Aorta (tissue), 5 donors: ENCODE data around the gene BCL2L12. TPM values are rescaled to one million over a fixed set of nuclear protein-coding genes. Genes with fewer than 3 reads are reported as not detected.
"Not testable (repeated sequence)": the region's sequence is repeated elsewhere in the genome, so short reads cannot be mapped to it uniquely, and the experiment has no call there.

ENCODE experiments used
- ATAC-seq: fragments of 200-7000 bp; cut with Tn5 transposase; one replicate; pipeline ENCODE4 v1.9.1; 2022; ENCODE audit warnings: moderate library complexity; ENCODE audit not compliant: low FRiP score
- DNase-seq, 2 donors: peaks; one replicate each; pipeline ENCODE4 v3.0.0-alpha.2; 2020
- H3K27ac ChIP-seq, 2 donors: one replicate each; pipeline ENCODE4 v1.5.1; 2013; ENCODE audit warnings: low read length in 2 of 2, mild to moderate bottlenecking in 2 of 2, moderate library complexity in 2 of 2, control low read depth in 1 of 2, inconsistent platforms in 1 of 2, low read depth in 1 of 2
- H3K27me3 ChIP-seq, 2 donors: one replicate each; pipeline ENCODE4 v1.6.1; 2013; ENCODE audit warnings: control low read depth in 1 of 2, low read length in 1 of 2, mild to moderate bottlenecking in 1 of 2, moderate library complexity in 1 of 2; ENCODE audit not compliant: insufficient read depth in 2 of 2, control insufficient read depth in 1 of 2
- H3K36me3 ChIP-seq, 2 donors: one replicate each; pipeline ENCODE4 v1.6.1; 2013; ENCODE audit warnings: control low read depth in 1 of 2, low read length in 1 of 2, mild to moderate bottlenecking in 1 of 2; ENCODE audit not compliant: insufficient read depth in 2 of 2, control insufficient read depth in 1 of 2
- H3K4me1 ChIP-seq, 2 donors: one replicate each; pipeline ENCODE4 v1.6.1; 2013; ENCODE audit warnings: low read length in 2 of 2, control low read depth in 1 of 2, mild to moderate bottlenecking in 1 of 2, moderate library complexity in 1 of 2; ENCODE audit not compliant: insufficient read depth in 2 of 2, control insufficient read depth in 1 of 2
- H3K4me3 ChIP-seq, 2 donors: one replicate each; pipeline ENCODE4 v1.5.1; 2013; ENCODE audit warnings: low read length in 2 of 2, control low read depth in 1 of 2, mild to moderate bottlenecking in 1 of 2
- H3K9me3 ChIP-seq: one replicate; pipeline ENCODE4 v1.6.1; 2013; ENCODE audit warnings: mild to moderate bottlenecking, low read length; ENCODE audit not compliant: control insufficient read depth
- WGBS, 2 donors: extraction: QIAGEN DNeasy Blood & Tissue Kit; methylation state at CpG; one replicate each; pipeline ENCODE4 v1.1.7; 2013; 5-methylcytosine and 5-hydroxymethylcytosine counted together
- intact Hi-C, 2 donors: fragments of 100-400 bp; cut with DNase I; formaldehyde crosslinking; loops; one replicate each; pipeline versions ENCODE4 v1.14.2 to v1.15.0; 2022
- polyA plus RNA-seq, 2 donors: library from polyadenylated mRNA; stranded (reverse); fragments of 200-250 nt; gene quantifications; one replicate each; pipeline ENCODE4 v1.2.3, GENCODE V29; 2013
- total RNA-seq, 2 donors: library from RNA; stranded (reverse); fragmentation: NEBNext Ultra II Directional; extraction: Animal tissue kit (Norgen Biotek cat#: 25700); gene quantifications; one replicate each; pipeline ENCODE4 v1.2.1, GENCODE V29; 2021
- donor health status: healthy with polysubstance abuse.
- donor health status: Bipolar disorder and iron deficiency.
- donor health status: DM: no; HTN: no; CAD: no.
- donor health status: DM: no; HTN: no; CAD: no.
- donor health status: DM: yes; HTN: yes; CAD: no.

The BCL2L12 gene
- total and polyA plus RNA-seq, 4 donors: 5.8 to 16.4 (median 12.0) TPM

- WGBS, 2 donors: 80 to 83% methylated on average over 22 of the region's 22 CpGs
- Histone ChIP-seq H3K27me3 (no peaks in the 10 kb centered on the region), H3K27ac (no peak overlapping the region), H3K9me3 (no peaks in the 10 kb centered on the region), H3K36me3 (no peaks in the 10 kb centered on the region), H3K4me1 (no peaks in the 10 kb centered on the region), H3K4me3 (no peak overlapping the region)
- DNase-seq (no peak), ATAC-seq (no peak)
- intact Hi-C loops: no loop called here
These were observed 39.3 kb downstream of the BCL2L12 start for GRCh38 chr19:49704888-49705642.

GRCh38 chr19:49705919-49706318 lies 40.2 kb downstream of the BCL2L12 start:
- Histone ChIP-seq H3K4me3 (no peak overlapping the region), H3K27me3 (no peaks in the 10 kb centered on the region), H3K36me3 (no peaks in the 10 kb centered on the region), H3K9me3 (no peaks in the 10 kb centered on the region), H3K27ac (no peak overlapping the region), H3K4me1 (no peaks in the 10 kb centered on the region)
- peak; percentile 40 for ATAC-seq
- intact Hi-C loops: no loop called here
- WGBS, 2 donors: 91 to 93% methylated on average over 16 of the region's 16 CpGs
- no peak for DNase-seq

- Histone ChIP-seq H3K27me3 (no peaks in the 10 kb centered on the region), H3K36me3 (no peaks in the 10 kb centered on the region), H3K4me1 (no peaks in the 10 kb centered on the region), H3K27ac (no peak overlapping the region), H3K9me3 (no peaks in the 10 kb centered on the region), H3K4me3 (no peak overlapping the region)
- DNase-seq (no peak), ATAC-seq (no peak)
- intact Hi-C loops: no loop called here
- WGBS, 2 donors: 92 to 93% methylated on average over 20 of the region's 20 CpGs
These were observed 44.7 kb downstream of the BCL2L12 start for GRCh38 chr19:49710372-49710951.

- no peaks in the 10 kb centered on the region for H3K9me3 ChIP-seq
- DNase-seq: no peak
- no peak for ATAC-seq
- intact Hi-C loops: no loop called here
- no peak overlapping the region for H3K27ac ChIP-seq
- no peaks in the 10 kb centered on the region for H3K4me1 ChIP-seq
- WGBS, 2 donors: 70 to 72% methylated on average over 20 of the region's 20 CpGs
- H3K4me3 ChIP-seq: no peak overlapping the region
- H3K36me3 ChIP-seq: no peaks in the 10 kb centered on the region
- no peaks in the 10 kb centered on the region for H3K27me3 ChIP-seq
These were observed 46.7 kb downstream of the BCL2L12 start for GRCh38 chr19:49712397-49712859.

GRCh38 chr19:49713236-49713845 lies 47.6 kb downstream of the BCL2L12 start:
- Histone ChIP-seq H3K9me3 (no peaks in the 10 kb centered on the region), H3K4me1 (no peaks in the 10 kb centered on the region), H3K4me3 (no peak overlapping the region), H3K36me3 (no peaks in the 10 kb centered on the region), H3K27me3 (no peaks in the 10 kb centered on the region), H3K27ac (no peak overlapping the region)
- 79 to 85% methylated on average over 7 to 8 of the region's 8 CpGs for WGBS, 2 donors
- DNase-seq: no peak
- no peak for ATAC-seq
- intact Hi-C loops: no loop called here

- ATAC-seq: no peak
- intact Hi-C loops: no loop called here
These were observed 50.4 kb downstream of the BCL2L12 start for GRCh38 chr19:49716154-49716553.

GRCh38 chr19:49718511-49718910 lies 52.8 kb downstream of the BCL2L12 start:
- DNase-seq (no peak), ATAC-seq (no peak)
- intact Hi-C loops: no loop called here
- H3K27ac ChIP-seq: no peak overlapping the region
- no peaks in the 10 kb centered on the region for H3K36me3 ChIP-seq
- H3K4me3 ChIP-seq: no peak overlapping the region
- H3K4me1 ChIP-seq: no peaks in the 10 kb centered on the region
- no peaks in the 10 kb centered on the region for H3K27me3 ChIP-seq
- 67 to 69% methylated on average over 8 of the region's 8 CpGs for WGBS, 2 donors
- no peaks in the 10 kb centered on the region for H3K9me3 ChIP-seq

More at GRCh38 chr19:49716154-49716553, 50.4 kb downstream of the BCL2L12 start:
- no peak overlapping the region for H3K4me3 ChIP-seq
- no peaks in the 10 kb centered on the region for H3K36me3 ChIP-seq
- no peaks in the 10 kb centered on the region for H3K9me3 ChIP-seq
- DNase-seq: no peak
- WGBS, 2 donors: 72 to 73% methylated on average over 3 of the region's 3 CpGs
- no peaks in the 10 kb centered on the region for H3K4me1 ChIP-seq
- H3K27me3 ChIP-seq: no peaks in the 10 kb centered on the region
- no peak overlapping the region for H3K27ac ChIP-seq

- 80 to 82% methylated on average over 6 of the region's 6 CpGs for WGBS, 2 donors
- ATAC-seq: no peak
- Histone ChIP-seq H3K36me3 (no peaks in the 10 kb centered on the region), H3K27me3 (no peaks in the 10 kb centered on the region), H3K4me3 (no peak overlapping the region), H3K27ac (no peak overlapping the region), H3K9me3 (no peaks in the 10 kb centered on the region), H3K4me1 (no peaks in the 10 kb centered on the region)
- DNase-seq: no peak
- intact Hi-C loops: no loop called here
These were observed 53.3 kb downstream of the BCL2L12 start for GRCh38 chr19:49718991-49719390.

- H3K36me3 ChIP-seq, H3K27me3 ChIP-seq, intact Hi-C loops, H3K9me3 ChIP-seq, ATAC-seq, H3K4me1 ChIP-seq, H3K27ac ChIP-seq, DNase-seq, H3K4me3 ChIP-seq: not testable (repeated sequence)
- WGBS, 2 donors: 80 to 88% methylated on average over 22 of the region's 22 CpGs
These were observed 53.7 kb downstream of the BCL2L12 start for GRCh38 chr19:49719420-49719819.
